HAP-1 (cell line): Measurements from ENCODE around the gene KLHL35.
"Not testable (repeated sequence)": the region's sequence is repeated elsewhere in the genome, so short reads cannot be mapped to it uniquely, and the experiment has no call there.

Experiments
- DNase-seq, 2 experiments: peaks; one replicate each; pipeline ENCODE4 v3.0.0-alpha.2; 2016 to 2020; ENCODE audit warnings: low spot score in 2 of 2
- H3K27me3 ChIP-seq: fragments of 250-450 bp; sonication (Bioruptor Pico); 2 replicates; pipeline ENCODE4 v1.5.1; 2020; ENCODE audit warnings: low read depth, mild to moderate bottlenecking, moderate library complexity
- H3K36me3 ChIP-seq: fragments of 250-450 bp; sonication (Bioruptor Pico); replicated peaks from 2 replicates; pipeline ENCODE4 v1.5.1; 2020; ENCODE audit warnings: mild to moderate bottlenecking
- H3K4me1 ChIP-seq: fragments of 250-450 bp; sonication (Bioruptor Pico); 2 replicates; pipeline ENCODE4 v1.5.1; 2020; ENCODE audit warnings: mild to moderate bottlenecking
- H3K4me3 ChIP-seq: fragments of 250-450 bp; sonication (Bioruptor Pico); 2 replicates; pipeline ENCODE4 v1.5.1; 2020; ENCODE audit warnings: mild to moderate bottlenecking, moderate library complexity
- H3K9me3 ChIP-seq: fragments of 250-450 bp; sonication (Bioruptor Pico); 2 replicates; pipeline ENCODE4 v1.5.1; 2020; ENCODE audit warnings: mild to moderate bottlenecking, moderate library complexity
- in situ Hi-C: fragments of 300-500 bp; cut with MboI; formaldehyde crosslinking; loops from 3 replicates; pipeline ENCODE4 v1.14.3; 2020; ENCODE audit warnings: low sequenced_read_pairs, inconsistent platforms, mixed read lengths

Gene KLHL35

GRCh38 chr11:75388386-75389275, 44.4 kb downstream of the KLHL35 start:
- H3K27me3 ChIP-seq: no peaks in the 10 kb centered on the region
- no peaks in the 10 kb centered on the region for H3K9me3 ChIP-seq
- DNase-seq: peak; percentile 78 to 88
- no peaks in the 10 kb centered on the region for H3K36me3 ChIP-seq
- in situ Hi-C loops: no loop called here
- no peak overlapping the region for H3K4me3 ChIP-seq
- peaks cover 5% of the 10 kb centered on the region for H3K4me1 ChIP-seq

- no peak for DNase-seq
- in situ Hi-C loops: no loop called here
- Histone ChIP-seq H3K36me3 (no peaks in the 10 kb centered on the region), H3K9me3 (no peaks in the 10 kb centered on the region), H3K27me3 (no peaks in the 10 kb centered on the region), H3K4me3 (no peak overlapping the region), H3K4me1 (peaks cover 5% of the 10 kb centered on the region)
Measured at GRCh38 chr11:75387736-75388294, 45.2 kb downstream of the KLHL35 start.

GRCh38 chr11:75386942-75387630, 45.9 kb downstream of the KLHL35 start:
- no peak for DNase-seq
- in situ Hi-C loops: no loop called here
- Histone ChIP-seq H3K4me1 (peaks cover 5% of the 10 kb centered on the region), H3K4me3 (no peak overlapping the region), H3K27me3 (no peaks in the 10 kb centered on the region), H3K9me3 (no peaks in the 10 kb centered on the region), H3K36me3 (no peaks in the 10 kb centered on the region)

GRCh38 chr11:75384438-75385080, 48.4 kb downstream of the KLHL35 start:
- H3K4me1 ChIP-seq: peaks cover 5% of the 10 kb centered on the region
- peak; percentile 42 to 84 for DNase-seq
- no peaks in the 10 kb centered on the region for H3K9me3 ChIP-seq
- no peaks in the 10 kb centered on the region for H3K36me3 ChIP-seq
- in situ Hi-C loops: loop anchor here (5.0 kb wide), 1 partner anchor 107 kb away; no protein-coding TSS in a partner anchor
- H3K4me3 ChIP-seq: no peak overlapping the region
- H3K27me3 ChIP-seq: no peaks in the 10 kb centered on the region

- H3K27me3 ChIP-seq: no peaks in the 10 kb centered on the region
- no peak for DNase-seq
- in situ Hi-C loops: loop anchor here (5.0 kb wide), 1 partner anchor 106 kb away; no protein-coding TSS in a partner anchor
- peaks cover under 1% of the 10 kb centered on the region for H3K4me1 ChIP-seq
- H3K4me3 ChIP-seq: no peak overlapping the region
- H3K36me3 ChIP-seq: no peaks in the 10 kb centered on the region
- no peaks in the 10 kb centered on the region for H3K9me3 ChIP-seq
Measured at GRCh38 chr11:75383246-75383645, 49.8 kb downstream of the KLHL35 start.

- in situ Hi-C loops: loop anchor here (5.0 kb wide), 1 partner anchor 104 kb away; no protein-coding TSS in a partner anchor
- no peaks in the 10 kb centered on the region for H3K4me1 ChIP-seq
- H3K27me3 ChIP-seq: no peaks in the 10 kb centered on the region
- no peak overlapping the region for H3K4me3 ChIP-seq
- no peaks in the 10 kb centered on the region for H3K9me3 ChIP-seq
- no peaks in the 10 kb centered on the region for H3K36me3 ChIP-seq
- no peak for DNase-seq
Measured at GRCh38 chr11:75380716-75381420, 52.1 kb downstream of the KLHL35 start.

GRCh38 chr11:75380245-75380644, 52.8 kb downstream of the KLHL35 start:
- H3K4me1 ChIP-seq: no peaks in the 10 kb centered on the region
- no peaks in the 10 kb centered on the region for H3K36me3 ChIP-seq
- in situ Hi-C loops: loop anchor here (5.0 kb wide), 1 partner anchor 103 kb away; no protein-coding TSS in a partner anchor
- no peak overlapping the region for H3K4me3 ChIP-seq
- no peaks in the 10 kb centered on the region for H3K27me3 ChIP-seq
- no peaks in the 10 kb centered on the region for H3K9me3 ChIP-seq
- DNase-seq: no peak

GRCh38 chr11:75378776-75379175, 54.2 kb downstream of the KLHL35 start:
- DNase-seq, in situ Hi-C loops: not testable (repeated sequence)

GRCh38 chr11:75376175-75376574, 56.8 kb downstream of the KLHL35 start:
- no peaks in the 10 kb centered on the region for H3K9me3 ChIP-seq
- no peak overlapping the region for H3K4me3 ChIP-seq
- DNase-seq: no peak
- in situ Hi-C loops: no loop called here
- H3K4me1 ChIP-seq: no peaks in the 10 kb centered on the region
- no peaks in the 10 kb centered on the region for H3K27me3 ChIP-seq
- H3K36me3 ChIP-seq: no peaks in the 10 kb centered on the region

More at GRCh38 chr11:75378776-75379175, 54.2 kb downstream of the KLHL35 start:
- H3K9me3 ChIP-seq, H3K4me3 ChIP-seq, H3K36me3 ChIP-seq, H3K27me3 ChIP-seq, H3K4me1 ChIP-seq: not testable (repeated sequence)

- DNase-seq: no peak
- no peaks in the 10 kb centered on the region for H3K9me3 ChIP-seq
- H3K36me3 ChIP-seq: no peaks in the 10 kb centered on the region
- H3K4me3 ChIP-seq: no peak overlapping the region
- no peaks in the 10 kb centered on the region for H3K27me3 ChIP-seq
- in situ Hi-C loops: no loop called here
- H3K4me1 ChIP-seq: no peaks in the 10 kb centered on the region
Measured at GRCh38 chr11:75375626-75376025, 57.4 kb downstream of the KLHL35 start.

- no peaks in the 10 kb centered on the region for H3K9me3 ChIP-seq
- no peaks in the 10 kb centered on the region for H3K36me3 ChIP-seq
- in situ Hi-C loops: no loop called here
- no peaks in the 10 kb centered on the region for H3K4me1 ChIP-seq
- no peak overlapping the region for H3K4me3 ChIP-seq
- H3K27me3 ChIP-seq: no peaks in the 10 kb centered on the region
- no peak for DNase-seq
Measured at GRCh38 chr11:75374646-75375045, 58.4 kb downstream of the KLHL35 start.

GRCh38 chr11:75373201-75373600, 59.8 kb downstream of the KLHL35 start:
- DNase-seq: no peak
- no peaks in the 10 kb centered on the region for H3K4me1 ChIP-seq
- in situ Hi-C loops: no loop called here
- H3K4me3 ChIP-seq: no peak overlapping the region
- H3K27me3 ChIP-seq: no peaks in the 10 kb centered on the region
- H3K36me3 ChIP-seq: no peaks in the 10 kb centered on the region
- H3K9me3 ChIP-seq: no peaks in the 10 kb centered on the region
